IMR-90 (cell line): ENCODE results near the gene MROH2A. TPM values are rescaled to one million over a fixed set of nuclear protein-coding genes. Genes with fewer than 3 reads are reported as not detected.

Experiments used
- ATAC-seq: fragments of 200-7000 bp; cut with Tn5 transposase; 2 replicates; pipeline ENCODE4 v1.9.1; 2020; ENCODE audit warnings: low read depth, mild to moderate bottlenecking, moderate library complexity
- Bru-seq: library from RNA; stranded (reverse); fragments of 400-500 nt; gene quantifications from one replicate; lab custom pipeline; 2021; lab: Mats Ljungman, UMichigan
- BruChase-seq, 2 experiments: library from RNA; stranded (reverse); fragments of 400-500 nt; gene quantifications; one replicate each; lab custom pipeline; 2021; lab: Mats Ljungman, UMichigan
- BruUV-seq: library from RNA; stranded (reverse); fragments of 400-500 nt; replicated peaks from 2 replicates; lab custom pipeline; 2021; lab: Mats Ljungman, UMichigan
- CTCF ChIA-PET: fragments of 300-600 bp; formaldehyde crosslinking; extraction: SDS; loops from one replicate; lab custom pipeline; 2021; ENCODE audit warnings: antibody characterized with exemption; lab: Yijun Ruan, JAX
- POLR2A ChIA-PET: fragments of 300-600 bp; sonication (Branson Sonifier 250); formaldehyde crosslinking; loops from one replicate; lab custom pipeline; 2022; ENCODE audit warnings: antibody characterized with exemption; ENCODE audit not compliant: unreplicated experiment; lab: Charles Lee
- DNase-seq: peaks from one replicate; pipeline ENCODE4 v3.0.0; 2013
- H2AFZ ChIP-seq: replicated peaks from 2 replicates; pipeline ENCODE3; 2013; ENCODE audit warnings: low read length, mild to moderate bottlenecking; ENCODE audit not compliant: poor library complexity
- H2AK5ac ChIP-seq: 2 replicates; pipeline ENCODE4 v1.6.1; 2013; ENCODE audit warnings: low read depth, low read length, inconsistent platforms
- H2AK9ac ChIP-seq: replicated peaks from 2 replicates; pipeline ENCODE3; 2013; ENCODE audit warnings: mild to moderate bottlenecking, low read depth, low read length, moderate library complexity; ENCODE audit not compliant: poor library complexity
- H2BK120ac ChIP-seq: 2 replicates; pipeline ENCODE4 v1.6.1; 2013; ENCODE audit warnings: low read depth, low read length, inconsistent platforms
- H2BK15ac ChIP-seq: 3 replicates; pipeline ENCODE4 v1.6.1; 2013; ENCODE audit warnings: low read depth, low read length, inconsistent platforms
- H2BK20ac ChIP-seq: 2 replicates; pipeline ENCODE4 v1.6.1; 2013; ENCODE audit warnings: low read depth, mild to moderate bottlenecking, inconsistent platforms, low read length, moderate library complexity
- H2BK5ac ChIP-seq: 2 replicates; pipeline ENCODE4 v1.6.1; 2013; ENCODE audit warnings: mild to moderate bottlenecking, low read depth, low read length, inconsistent platforms; ENCODE audit not compliant: poor library complexity, severe bottlenecking
- H3K14ac ChIP-seq: replicated peaks from 2 replicates; pipeline ENCODE4 v1.6.1; 2013; ENCODE audit warnings: low read depth, low read length, inconsistent platforms
- H3K18ac ChIP-seq: 2 replicates; pipeline ENCODE4 v1.6.1; 2013; ENCODE audit warnings: low read depth, low read length, control low read depth
- H3K23ac ChIP-seq: 2 replicates; pipeline ENCODE4 v1.6.1; 2013; ENCODE audit warnings: low read depth, low read length, inconsistent platforms
- H3K27ac ChIP-seq: 2 replicates; pipeline ENCODE4 v1.5.1; 2013; ENCODE audit warnings: mild to moderate bottlenecking, control low read depth, low read length; ENCODE audit not compliant: insufficient read depth
- H3K27me3 ChIP-seq: 2 replicates; pipeline ENCODE4 v1.6.1; 2013; ENCODE audit warnings: low read length; ENCODE audit not compliant: control insufficient read depth, insufficient read depth
- H3K36me3 ChIP-seq: 2 replicates; pipeline ENCODE4 v1.6.1; 2013; ENCODE audit warnings: low read length, mixed read lengths; ENCODE audit not compliant: control insufficient read depth, insufficient read depth
- H3K4ac ChIP-seq: 2 replicates; pipeline ENCODE4 v1.6.1; 2013; ENCODE audit warnings: low read depth, low read length, inconsistent platforms
- H3K4me1 ChIP-seq: 2 replicates; pipeline ENCODE4 v1.6.1; 2013; ENCODE audit warnings: low read length, mixed read lengths; ENCODE audit not compliant: control insufficient read depth, insufficient read depth
- H3K4me2 ChIP-seq: 2 replicates; pipeline ENCODE4 v1.6.1; 2013; ENCODE audit warnings: low read depth, mild to moderate bottlenecking, control low read depth, low read length, moderate library complexity
- H3K4me3 ChIP-seq: 2 replicates; pipeline ENCODE4 v1.5.1; 2013; ENCODE audit warnings: low read depth, mild to moderate bottlenecking, control low read depth, low read length, moderate library complexity; ENCODE audit not compliant: insufficient read depth
- H3K56ac ChIP-seq: 2 replicates; pipeline ENCODE4 v1.6.1; 2013; ENCODE audit warnings: low read length, inconsistent platforms; ENCODE audit not compliant: insufficient read depth; ENCODE audit errors: extremely low read depth
- H3K79me1 ChIP-seq, 2 experiments: 2 replicates each; pipeline ENCODE4 v1.6.1; 2013; ENCODE audit warnings: low read length in 2 of 2, inconsistent platforms in 1 of 2, low read depth in 1 of 2
- H3K9ac ChIP-seq: 2 replicates; pipeline ENCODE4 v1.6.1; 2013; ENCODE audit warnings: low read depth, low read length, control low read depth
- H3K9me1 ChIP-seq: 2 replicates; pipeline ENCODE4 v1.6.1; 2013; ENCODE audit warnings: low read length, inconsistent platforms; ENCODE audit not compliant: insufficient read depth
- H3K9me3 ChIP-seq: 2 replicates; pipeline ENCODE4 v1.6.1; 2013; ENCODE audit warnings: low read length; ENCODE audit not compliant: control insufficient read depth, insufficient read depth
- H4K20me1 ChIP-seq: 2 replicates; pipeline ENCODE4 v1.6.1; 2013; ENCODE audit warnings: low read length, inconsistent platforms; ENCODE audit not compliant: insufficient read depth
- H4K5ac ChIP-seq: 2 replicates; pipeline ENCODE4 v1.6.1; 2013; ENCODE audit warnings: mild to moderate bottlenecking, low read depth, low read length, control low read depth
- H4K8ac ChIP-seq, 2 experiments: 2 replicates each; pipeline ENCODE4 v1.6.1; 2013; ENCODE audit warnings: low read depth in 2 of 2, low read length in 2 of 2, control low read depth in 1 of 2, inconsistent platforms in 1 of 2
- H4K91ac ChIP-seq: 2 replicates; pipeline ENCODE4 v1.6.1; 2013; ENCODE audit warnings: low read depth, low read length, inconsistent platforms; ENCODE audit not compliant: insufficient read depth
- CEBPB ChIP-seq: IDR thresholded peaks from 2 replicates; pipeline ENCODE4 v1.6.1; 2012; ENCODE audit warnings: low read depth, low read length, improper control_type of control experiment
- ELK1 ChIP-seq: fragments of 150-350 bp; IDR thresholded peaks from 2 replicates; pipeline ENCODE4 v1.6.1; 2016; ENCODE audit warnings: low read depth, mild to moderate bottlenecking, low read length, moderate library complexity, borderline replicate concordance
- FOS ChIP-seq: fragments of 150-350 bp; IDR thresholded peaks from 2 replicates; pipeline ENCODE4 v1.6.1; 2016; ENCODE audit warnings: low read depth, low read length
- MAFK ChIP-seq: IDR thresholded peaks from 2 replicates; pipeline ENCODE4 v1.6.1; 2012; ENCODE audit warnings: low read depth, low read length, improper control_type of control experiment
- MAZ ChIP-seq: IDR thresholded peaks from 2 replicates; pipeline ENCODE4 v1.6.1; 2012; ENCODE audit warnings: low read depth, mild to moderate bottlenecking, low read length, improper control_type of control experiment, moderate library complexity, borderline replicate concordance
- MXI1 ChIP-seq: IDR thresholded peaks from 2 replicates; pipeline ENCODE4 v1.6.1; 2012; ENCODE audit warnings: low read depth, mild to moderate bottlenecking, low read length, moderate library complexity, borderline replicate concordance
- NFE2L2 ChIP-seq: fragments of 150-350 bp; IDR thresholded peaks from 2 replicates; pipeline ENCODE4 v1.6.1; 2016; ENCODE audit warnings: low read depth, mild to moderate bottlenecking, low read length
- POLR2A ChIP-seq: IDR thresholded peaks from 2 replicates; pipeline ENCODE4 v1.6.1; 2012; ENCODE audit warnings: mild to moderate bottlenecking, low read depth, low read length
- RAD21 ChIP-seq: IDR thresholded peaks from 2 replicates; pipeline ENCODE4 v1.6.1; 2012; ENCODE audit warnings: low read length, improper control_type of control experiment
- RCOR1 ChIP-seq: IDR thresholded peaks from 2 replicates; pipeline ENCODE4 v1.6.1; 2012; ENCODE audit warnings: mild to moderate bottlenecking, low read length, improper control_type of control experiment; ENCODE audit not compliant: insufficient replicate concordance
- WGBS, 2 experiments: methylation state at CpG; one replicate each; pipeline versions ENCODE4 v1.1.5 to v1.1.7; 2013; ENCODE audit warnings: missing lambda C conversion rate in 2 of 2; ENCODE audit not compliant: insufficient read length in 1 of 2; ENCODE audit errors: extremely low coverage in 2 of 2; 5-methylcytosine and 5-hydroxymethylcytosine counted together
- dilution Hi-C: fragments of 300-500 bp; cut with HindIII; formaldehyde crosslinking; loops from one replicate; pipeline ENCODE4 v1.14.3; 2018; ENCODE audit warnings: low sequenced_read_pairs; ENCODE audit not compliant: unreplicated experiment
- in situ Hi-C: fragments of 300-500 bp; cut with MboI; formaldehyde crosslinking; loops from 3 replicates; pipeline ENCODE4 v1.14.3; 2019; ENCODE audit warnings: low sequenced_read_pairs, inconsistent platforms, mixed read lengths
- intact Hi-C: fragments of 100-400 bp; cut with micrococcal nuclease; formaldehyde crosslinking; loops from 2 replicates; pipeline ENCODE4 v1.10.0; 2022
- long read RNA-seq: library from polyadenylated mRNA; unstranded; transcript quantifications from one replicate; pipeline ENCODE4 v2.0.0, GENCODE V29; 2021; ENCODE audit not compliant: unreplicated experiment
- polyA plus RNA-seq, 3 experiments: library from polyadenylated mRNA; depleted of rRNA; stranded (reverse); fragments of >200 nt; gene quantifications; 2 replicates each; pipeline ENCODE4 v1.2.3, GENCODE V29; 2012; ENCODE audit warnings: low replicate concordance in 1 of 3
- total RNA-seq: library from RNA; depleted of rRNA; stranded (reverse); fragments of >200 nt; gene quantifications from 2 replicates; pipeline ENCODE4 v1.2.3, GENCODE V29; 2012; rRNA removed

The MROH2A gene
- not detected in 2 replicates for total RNA-seq
- polyA plus RNA-seq (2012; rRNA removed) = not detected in 2 replicates
- polyA plus RNA-seq (2012; cell fraction: cytosol; rRNA removed) = not detected in 2 replicates
- not detected in 2 replicates for polyA plus RNA-seq (2012; cell fraction: nucleus; rRNA removed; ENCODE audit: low replicate concordance)
- not detected for Bru-seq, nascent RNA
- not detected for BruChase-seq, experiment 1, labeled RNA remaining after a 6-hour chase
- percentile 2 among the genes with signal in this experiment for BruChase-seq, experiment 2, labeled RNA remaining after a 2-hour chase
- long read RNA-seq = 0 reads

GRCh38 chr2:233778030-233778429, at the start of gene MROH2A:
Gene MROH2A (plus strand): TSS chr2:233778330. CDS start chr2:233779359, 1,029 bp downstream.
- Histone ChIP-seq H4K91ac (no peak within 1 kb of the TSS), H3K4me2 (no peak within 1 kb of the TSS), H3K9me1 (no peaks in the 10 kb centered on the region), H3K79me1 (no peaks in the 10 kb centered on the region), H3K9ac (no peak within 1 kb of the TSS), H4K20me1 (no peaks in the 10 kb centered on the region), H4K5ac (no peak within 1 kb of the TSS), H3K36me3 (no peaks in the 10 kb centered on the region), H2AFZ (no peak within 1 kb of the TSS), H3K4ac (no peak within 1 kb of the TSS), H2BK5ac (no peak within 1 kb of the TSS), H3K4me3 (no peak within 1 kb of the TSS), H2BK15ac (no peak within 1 kb of the TSS), H3K14ac (no peak within 1 kb of the TSS), H3K9me3 (peaks cover 3% of the 10 kb centered on the region; the same call in 1 of the 2 replicates), H3K56ac (no peak within 1 kb of the TSS), H3K27me3 (no peaks in the 10 kb centered on the region), H2AK5ac (no peak within 1 kb of the TSS), H2AK9ac (no peak within 1 kb of the TSS), H2BK20ac (no peak within 1 kb of the TSS), H3K23ac (no peak within 1 kb of the TSS), H3K18ac (no peak within 1 kb of the TSS), H3K27ac (no peak within 1 kb of the TSS), H2BK120ac (no peak within 1 kb of the TSS), H4K8ac (no peak within 1 kb of the TSS), H3K4me1 (no peaks in the 10 kb centered on the region)
- POLR2A ChIA-PET = no interaction called here
- TF ChIP-seq NFE2L2 (no peak), FOS (no peak), ELK1 (no peak), MAZ (no peak), RCOR1 (no peak), RAD21 (no peak), MXI1 (no peak), CEBPB (no peak), MAFK (no peak), POLR2A (no peak)
- CTCF ChIA-PET = no interaction called here
- in situ Hi-C loops = no loop called here
- no CpG with 5 or more reads among the region's 2 CpGs for WGBS, 2 experiments
- dilution Hi-C loops = no loop called here
- BruUV-seq = no TSS peak
- intact Hi-C loops = no loop called here
- ATAC-seq (no peak), DNase-seq (no peak)
